ENCODE results near the gene CD38. TPM values are rescaled to one million over a fixed set of nuclear protein-coding genes. Genes with fewer than 3 reads are reported as not detected.

CD38 gene
- polyA plus RNA-seq, 3 donors from 2014 or later: 33.4 to 133 (median 60.9) TPM

- H3K27ac Mint-ChIP-seq: no peak overlapping the region
- H3K27me3 Mint-ChIP-seq (ENCODE audit: low read depth in 3 of 3): peaks cover 0 to 7% (median 1%) of the 10 kb centered on the region in 3 donors
- no peak for DNase-seq
- no peaks in the 10 kb centered on the region for H3K36me3 Mint-ChIP-seq
- no peaks in the 10 kb centered on the region for H3K4me1 Mint-ChIP-seq
- no peaks in the 10 kb centered on the region for H3K9me3 Mint-ChIP-seq
- H3K4me3 Mint-ChIP-seq: no peak overlapping the region
Measured at GRCh38 chr4:15890246-15890829, 112.2 kb downstream of the CD38 start.

- Mint-ChIP-seq H3K27ac (no peak overlapping the region), H3K9me3 (no peaks in the 10 kb centered on the region), H3K4me3 (no peak overlapping the region), H3K36me3 (no peaks in the 10 kb centered on the region), H3K4me1 (no peaks in the 10 kb centered on the region), H3K27me3 (ENCODE audit: low read depth in 3 of 3) (peaks cover 1 to 7% (median 2%) of the 10 kb centered on the region in 3 donors)
- no peak for DNase-seq
Measured at GRCh38 chr4:15891312-15891711, 113.2 kb downstream of the CD38 start.

- no peak for DNase-seq
- Mint-ChIP-seq H3K4me3 (no peak overlapping the region), H3K9me3 (no peaks in the 10 kb centered on the region), H3K27ac (no peak overlapping the region), H3K27me3 (ENCODE audit: low read depth in 3 of 3) (peaks cover 0 to 7% (median 4%) of the 10 kb centered on the region in 3 donors), H3K4me1 (no peaks in the 10 kb centered on the region), H3K36me3 (peaks cover 0 to 3% (median 0%) of the 10 kb centered on the region in 3 donors)
Measured at GRCh38 chr4:15893962-15894361, 115.8 kb downstream of the CD38 start.

- H3K27me3 Mint-ChIP-seq (ENCODE audit: low read depth in 3 of 3): peaks cover 0 to 7% (median 4%) of the 10 kb centered on the region in 3 donors
- no peaks in the 10 kb centered on the region for H3K9me3 Mint-ChIP-seq
- no peak overlapping the region for H3K27ac Mint-ChIP-seq
- peaks cover 0 to 6% (median 0%) of the 10 kb centered on the region in 3 donors for H3K36me3 Mint-ChIP-seq
- H3K4me1 Mint-ChIP-seq: no peaks in the 10 kb centered on the region
- DNase-seq: no peak
- no peak overlapping the region for H3K4me3 Mint-ChIP-seq
Measured at GRCh38 chr4:15894393-15894792, 116.3 kb downstream of the CD38 start.

GRCh38 chr4:15894921-15895916 lies 117.1 kb downstream of the CD38 start:
- H3K27me3 Mint-ChIP-seq (ENCODE audit: low read depth in 3 of 3): peaks cover 0 to 7% (median 4%) of the 10 kb centered on the region in 3 donors
- peaks cover 0 to 6% (median 0%) of the 10 kb centered on the region in 3 donors for H3K36me3 Mint-ChIP-seq
- no peaks in the 10 kb centered on the region for H3K9me3 Mint-ChIP-seq
- no peak for DNase-seq
- no peaks in the 10 kb centered on the region for H3K4me1 Mint-ChIP-seq
- no peak overlapping the region for H3K4me3 Mint-ChIP-seq
- H3K27ac Mint-ChIP-seq: no peak overlapping the region

GRCh38 chr4:15897577-15897976 lies 119.4 kb downstream of the CD38 start:
- Mint-ChIP-seq H3K4me3 (no peak overlapping the region), H3K27ac (no peak overlapping the region), H3K9me3 (no peaks in the 10 kb centered on the region), H3K36me3 (peaks cover 0 to 14% (median 0%) of the 10 kb centered on the region in 3 donors), H3K27me3 (ENCODE audit: low read depth in 3 of 3) (peaks cover 0 to 7% (median 6%) of the 10 kb centered on the region in 3 donors), H3K4me1 (peaks cover 8 to 10% of the 10 kb centered on the region in 2 donors)
- no peak for DNase-seq

DNA sequence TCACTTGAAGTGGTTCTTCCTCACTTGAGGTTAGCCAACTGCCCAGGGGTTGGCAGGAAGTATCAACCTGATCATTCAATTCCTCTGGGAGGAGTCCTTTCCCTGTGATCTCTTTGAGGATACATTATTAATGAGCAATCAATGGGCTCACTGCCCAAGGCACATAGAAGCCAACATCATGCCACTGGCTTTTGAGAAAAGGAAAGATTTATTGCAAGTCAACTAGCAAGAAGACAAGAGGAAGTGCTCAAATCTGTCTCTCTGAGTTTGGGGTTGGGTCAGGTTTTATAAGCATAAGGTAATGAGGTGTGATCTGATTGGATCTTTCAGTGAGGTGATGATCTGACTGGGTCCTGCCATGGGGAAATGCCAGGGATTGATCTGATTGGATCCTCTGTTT lies 120.8 kb downstream of the CD38 start:
- no peak overlapping the region for H3K4me3 Mint-ChIP-seq
- H3K27ac Mint-ChIP-seq: peak overlapping the region in 1 of 6 donors; percentile 17
- DNase-seq: no peak
- H3K9me3 Mint-ChIP-seq: no peaks in the 10 kb centered on the region
- peaks cover 3 to 7% (median 6%) of the 10 kb centered on the region in 3 donors for H3K27me3 Mint-ChIP-seq (ENCODE audit: low read depth in 3 of 3)
- H3K36me3 Mint-ChIP-seq: peaks cover 0 to 14% (median 0%) of the 10 kb centered on the region in 3 donors
- peaks cover 18 to 20% of the 10 kb centered on the region in 2 donors for H3K4me1 Mint-ChIP-seq

GRCh38 chr4:15899511-15899910 lies 121.4 kb downstream of the CD38 start:
- Mint-ChIP-seq H3K27me3 (ENCODE audit: low read depth in 3 of 3) (peaks cover 3 to 6% (median 6%) of the 10 kb centered on the region in 3 donors), H3K27ac (no peak overlapping the region), H3K36me3 (peaks cover 0 to 15% (median 0%) of the 10 kb centered on the region in 3 donors), H3K4me1 (peaks cover 24 to 27% of the 10 kb centered on the region in 2 donors), H3K9me3 (no peaks in the 10 kb centered on the region), H3K4me3 (no peak overlapping the region)
- DNase-seq: no peak

GRCh38 chr4:15901007-15901406 lies 122.9 kb downstream of the CD38 start:
- H3K27ac Mint-ChIP-seq: no peak overlapping the region
- peaks cover 25 to 29% of the 10 kb centered on the region in 2 donors for H3K4me1 Mint-ChIP-seq
- H3K27me3 Mint-ChIP-seq (ENCODE audit: low read depth in 3 of 3): peaks cover 3 to 11% (median 3%) of the 10 kb centered on the region in 3 donors
- H3K9me3 Mint-ChIP-seq: no peaks in the 10 kb centered on the region
- DNase-seq: no peak
- H3K4me3 Mint-ChIP-seq: no peak overlapping the region
- H3K36me3 Mint-ChIP-seq: peaks cover 0 to 20% (median 0%) of the 10 kb centered on the region in 3 donors

DNA sequence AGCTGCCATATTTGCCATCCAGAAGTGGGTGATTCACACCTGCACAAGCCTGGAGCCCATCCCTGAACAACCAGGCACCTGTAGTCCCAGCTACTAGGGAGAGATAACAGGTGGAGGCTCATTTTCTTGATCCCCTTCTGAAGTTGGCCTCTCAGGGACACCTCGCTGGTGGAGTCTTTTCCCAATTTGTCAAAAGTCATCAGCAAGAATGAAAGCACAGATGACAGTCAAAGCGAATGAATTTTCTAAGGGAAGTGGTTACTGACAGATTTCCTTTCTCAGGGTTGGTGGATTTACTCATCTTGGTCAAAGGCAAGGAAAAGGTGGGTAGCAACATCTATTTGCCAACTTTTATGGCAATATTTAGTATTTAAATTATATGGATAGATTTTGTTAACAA lies 123.9 kb downstream of the CD38 start:
- Mint-ChIP-seq H3K4me1 (peaks cover 25 to 29% of the 10 kb centered on the region in 2 donors), H3K36me3 (peaks cover 0 to 20% (median 0%) of the 10 kb centered on the region in 3 donors), H3K27ac (no peak overlapping the region), H3K4me3 (no peak overlapping the region), H3K27me3 (ENCODE audit: low read depth in 3 of 3) (peaks cover 3 to 11% (median 3%) of the 10 kb centered on the region in 3 donors), H3K9me3 (no peaks in the 10 kb centered on the region)
- no peak for DNase-seq

GRCh38 chr4:15902746-15903145 lies 124.6 kb downstream of the CD38 start:
- no peak for DNase-seq
- Mint-ChIP-seq H3K36me3 (peaks cover 0 to 20% (median 0%) of the 10 kb centered on the region in 3 donors), H3K9me3 (no peaks in the 10 kb centered on the region), H3K4me3 (peak overlapping the region in 1 of 5 donors; percentile 22), H3K4me1 (peaks cover 25 to 29% of the 10 kb centered on the region in 2 donors), H3K27me3 (ENCODE audit: low read depth in 3 of 3) (peaks cover 3 to 11% (median 3%) of the 10 kb centered on the region in 3 donors), H3K27ac (no peak overlapping the region)

Data from immature natural killer cell (primary cell).